Thoracic aorta (tissue), 2 donors: ENCODE data around the gene KCTD19. TPM values are rescaled to one million over a fixed set of nuclear protein-coding genes. Genes with fewer than 3 reads are reported as not detected.

ENCODE experiments used
- ATAC-seq: fragments of 150-250 bp; one replicate; pipeline ENCODE4 v1.8.0; 2017; ENCODE audit warnings: low read depth; ENCODE audit not compliant: insufficient number of reproducible peaks, low FRiP score
- DNase-seq: peaks from one replicate; pipeline ENCODE4 v3.0.0-alpha.2; 2020; ENCODE audit warnings: low spot score
- H3K27ac ChIP-seq, 2 donors: fragments of 200-600 bp; sonication (generic); 1 replicate in 1 of 2; 2 replicates in 1 of 2; pipeline ENCODE4 v1.5.1; 2016; ENCODE audit warnings: mild to moderate bottlenecking in 2 of 2, moderate library complexity in 2 of 2
- H3K27me3 ChIP-seq: fragments of 200-600 bp; sonication (generic); replicated peaks from 2 replicates; pipeline ENCODE4 v1.6.0; 2016; ENCODE audit warnings: mild to moderate bottlenecking; ENCODE audit not compliant: insufficient read depth
- H3K36me3 ChIP-seq: fragments of 200-600 bp; sonication (generic); one replicate; pipeline ENCODE4 v1.5.1; 2016
- H3K4me1 ChIP-seq, 2 donors: fragments of 200-600 bp; sonication (generic); 1 replicate in 1 of 2; 2 replicates in 1 of 2; pipeline versions ENCODE4 v1.5.1 to v1.6.0; 2016; ENCODE audit warnings: low read depth in 2 of 2, mild to moderate bottlenecking in 1 of 2; ENCODE audit not compliant: control insufficient read depth in 1 of 2
- H3K4me3 ChIP-seq: fragments of 200-600 bp; sonication (generic); 2 replicates; pipeline ENCODE4 v1.5.1; 2016; ENCODE audit warnings: mild to moderate bottlenecking
- H3K9me3 ChIP-seq: fragments of 200-600 bp; sonication (generic); 2 replicates; pipeline ENCODE4 v1.5.1; 2016
- CTCF ChIP-seq: fragments of 200-600 bp; sonication (generic); IDR thresholded peaks from one replicate; pipeline ENCODE4 v1.5.1; 2019; ENCODE audit warnings: antibody characterized with exemption
- total RNA-seq, 2 donors: library from RNA; depleted of rRNA; stranded (reverse); fragments of >200 nt; gene quantifications; one replicate each; pipeline versions ENCODE4 v1.1.0 to v1.2.3, GENCODE V29; 2016

The KCTD19 gene
- total RNA-seq, 2 donors from 2014 or later = not detected

GRCh38 chr16:67268136-67268579 is 58.4 kb downstream of the KCTD19 start:
- no peak overlapping the region for H3K4me3 ChIP-seq
- H3K9me3 ChIP-seq = no peaks in the 10 kb centered on the region
- no peak overlapping the region for H3K27ac ChIP-seq
- no peak for TF ChIP-seq CTCF
- no peaks in the 10 kb centered on the region for H3K27me3 ChIP-seq
- no peaks in the 10 kb centered on the region for H3K4me1 ChIP-seq
- no peak for DNase-seq
- no peaks in the 10 kb centered on the region for H3K36me3 ChIP-seq
- no peak for ATAC-seq

GRCh38 chr16:67265834-67266233 is 60.7 kb downstream of the KCTD19 start:
- DNase-seq (no peak), ATAC-seq (no peak)
- H3K27me3 ChIP-seq = no peaks in the 10 kb centered on the region
- no peaks in the 10 kb centered on the region for H3K36me3 ChIP-seq
- no peak overlapping the region for H3K27ac ChIP-seq
- H3K4me3 ChIP-seq = no peak overlapping the region
- no peak for TF ChIP-seq CTCF
- H3K9me3 ChIP-seq = no peaks in the 10 kb centered on the region
- no peaks in the 10 kb centered on the region for H3K4me1 ChIP-seq

DNA sequence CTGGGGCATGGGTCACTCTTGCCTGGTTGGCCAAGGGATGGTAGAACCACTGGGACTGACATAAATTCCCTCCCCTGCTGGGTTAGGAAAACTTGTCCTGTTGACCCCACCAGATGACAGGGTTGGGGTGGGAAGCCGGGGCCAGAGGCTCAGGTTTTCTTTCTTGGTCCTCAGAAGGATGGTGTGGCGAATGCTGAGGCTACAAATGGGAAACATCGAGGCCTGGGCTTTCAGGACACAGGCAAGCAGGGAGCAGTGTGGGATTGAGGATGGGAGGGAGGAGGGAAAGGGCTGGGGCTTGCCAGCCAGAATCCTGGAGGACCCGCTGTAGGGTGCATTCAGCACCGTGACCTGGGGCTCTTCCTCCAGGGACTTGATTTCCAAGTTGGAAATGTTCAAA is 61.7 kb downstream of the KCTD19 start:
- Histone ChIP-seq H3K27me3 (no peaks in the 10 kb centered on the region), H3K9me3 (no peaks in the 10 kb centered on the region), H3K4me1 (no peaks in the 10 kb centered on the region), H3K4me3 (no peak overlapping the region), H3K27ac (no peak overlapping the region), H3K36me3 (no peaks in the 10 kb centered on the region)
- ATAC-seq (no peak), DNase-seq (no peak)
- no peak for TF ChIP-seq CTCF

DNA sequence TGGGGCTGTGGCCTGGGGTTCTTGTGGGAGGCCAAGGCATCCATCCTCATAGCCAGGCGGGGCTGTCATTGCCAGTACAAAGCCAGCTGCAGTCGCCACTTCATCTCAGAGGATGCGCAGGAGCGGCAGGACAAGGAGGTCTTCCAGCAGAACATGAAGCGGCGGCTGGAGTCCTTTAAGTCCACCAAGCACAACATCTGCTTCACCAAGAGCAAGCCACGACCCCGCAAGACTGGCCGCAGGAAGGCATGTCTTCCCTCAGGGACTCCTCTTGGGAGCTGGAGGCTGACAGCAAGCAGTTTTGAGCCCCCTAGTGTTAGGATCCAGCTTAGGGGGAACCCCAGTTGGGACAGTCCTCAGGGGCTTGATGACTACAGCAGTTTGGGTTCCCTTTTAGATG is 62.3 kb downstream of the KCTD19 start:
- Histone ChIP-seq H3K4me3 (no peak overlapping the region), H3K4me1 (no peaks in the 10 kb centered on the region), H3K27me3 (no peaks in the 10 kb centered on the region), H3K36me3 (no peaks in the 10 kb centered on the region), H3K27ac (no peak overlapping the region), H3K9me3 (no peaks in the 10 kb centered on the region)
- DNase-seq (no peak), ATAC-seq (no peak)
- TF ChIP-seq CTCF = no peak

GRCh38 chr16:67263201-67263600 is 63.3 kb downstream of the KCTD19 start:
- Histone ChIP-seq H3K36me3 (no peaks in the 10 kb centered on the region), H3K9me3 (no peaks in the 10 kb centered on the region), H3K27me3 (no peaks in the 10 kb centered on the region), H3K27ac (no peak overlapping the region), H3K4me3 (no peak overlapping the region), H3K4me1 (no peaks in the 10 kb centered on the region)
- no peak for TF ChIP-seq CTCF
- ATAC-seq = no peak
- no peak for DNase-seq
